Measurements from ENCODE around the gene CROCC2. TPM values are rescaled to one million over a fixed set of nuclear protein-coding genes. Genes with fewer than 3 reads are reported as not detected.

Gene CROCC2
- total RNA-seq, 2 experiments from 2014 or later = not detected

- no peak overlapping the region for H3K4me3 ChIP-seq (ENCODE audit: low read depth, low read length, poor library complexity, severe bottlenecking)
- no peak for DNase-seq (ENCODE audit: low spot score)
- ChIA-PET CTCF (ENCODE audit: unreplicated experiment) (no interaction called here), POLR2A (interaction anchor here (1.0 kb wide), 1 partner anchor 33 kb away, joined by 3 read pairs; no protein-coding TSS in a partner anchor)
- no peaks in the 10 kb centered on the region for H4K20me1 ChIP-seq (ENCODE audit: insufficient read depth, low read length)
- no peaks in the 10 kb centered on the region for H3K9me2 ChIP-seq (ENCODE audit: insufficient read depth, low read length)
- no peak overlapping the region for H3K27ac ChIP-seq (ENCODE audit: low read depth, low read length, poor library complexity, severe bottlenecking)
- H3K9me3 ChIP-seq (ENCODE audit: low read length) = no peaks in the 10 kb centered on the region
- H3K79me2 ChIP-seq (ENCODE audit: insufficient read depth, low read depth, low read length) = no peaks in the 10 kb centered on the region
- TF ChIP-seq EZH2phosphoT487 (IDR thresholded peaks at IDR 0.05; ENCODE audit: borderline replicate concordance, low read depth, low read length) (no peak), CTCF (conservative IDR thresholded peaks at IDR 0.05; ENCODE audit: low read length) (no peak)
- intact Hi-C loops (cut with micrococcal nuclease; ENCODE audit: unreplicated experiment) = no loop called here
- H2AFZ ChIP-seq (ENCODE audit: low read length) = no peak overlapping the region
- H3K4me1 ChIP-seq (ENCODE audit: insufficient read depth, low read length, poor library complexity, severe bottlenecking) = no peaks in the 10 kb centered on the region
- H3K36me3 ChIP-seq (ENCODE audit: insufficient read depth, low read length) = no peaks in the 10 kb centered on the region
- no peak overlapping the region for H3K4me2 ChIP-seq (ENCODE audit: low read length)
- no TSS peak for BruUV-seq (replicated peaks)
Observed at GRCh38 chr2:240936106-240936505, 30.0 kb downstream of the CROCC2 start.

GRCh38 chr2:240946046-240946445 is 39.9 kb downstream of the CROCC2 start:
- POLR2A ChIA-PET = no interaction called here
- no peak for TF ChIP-seq EZH2phosphoT487 (IDR thresholded peaks at IDR 0.05; ENCODE audit: borderline replicate concordance, low read depth, low read length)
- CTCF ChIA-PET (ENCODE audit: unreplicated experiment) = no interaction called here

GRCh38 chr2:240946654-240947053 is 40.5 kb downstream of the CROCC2 start:
- BruUV-seq (replicated peaks) = no TSS peak
- H3K9me3 ChIP-seq (ENCODE audit: low read length) = no peaks in the 10 kb centered on the region
- H4K20me1 ChIP-seq (ENCODE audit: insufficient read depth, low read length) = no peaks in the 10 kb centered on the region
- TF ChIP-seq EZH2phosphoT487 (IDR thresholded peaks at IDR 0.05; ENCODE audit: borderline replicate concordance, low read depth, low read length) = no peak
- TF ChIP-seq CTCF (conservative IDR thresholded peaks at IDR 0.05; ENCODE audit: low read length) = no peak
- POLR2A ChIA-PET = no interaction called here
- H2AFZ ChIP-seq (ENCODE audit: low read length) = no peak overlapping the region
- no peak overlapping the region for H3K27ac ChIP-seq (ENCODE audit: low read depth, low read length, poor library complexity, severe bottlenecking)
- no peaks in the 10 kb centered on the region for H3K36me3 ChIP-seq (ENCODE audit: insufficient read depth, low read length)
- intact Hi-C loops (cut with micrococcal nuclease; ENCODE audit: unreplicated experiment) = no loop called here
- H3K9me2 ChIP-seq (ENCODE audit: insufficient read depth, low read length) = no peaks in the 10 kb centered on the region
- no peaks in the 10 kb centered on the region for H3K79me2 ChIP-seq (ENCODE audit: insufficient read depth, low read depth, low read length)
- H3K4me3 ChIP-seq (ENCODE audit: low read depth, low read length, poor library complexity, severe bottlenecking) = no peak overlapping the region
- DNase-seq (ENCODE audit: low spot score) = no peak
- CTCF ChIA-PET (ENCODE audit: unreplicated experiment) = no interaction called here
- H3K4me1 ChIP-seq (ENCODE audit: insufficient read depth, low read length, poor library complexity, severe bottlenecking) = no peaks in the 10 kb centered on the region
- H3K4me2 ChIP-seq (ENCODE audit: low read length) = no peak overlapping the region

More at GRCh38 chr2:240946046-240946445, 39.9 kb downstream of the CROCC2 start:
- no peak overlapping the region for H2AFZ ChIP-seq (ENCODE audit: low read length)
- H3K36me3 ChIP-seq (ENCODE audit: insufficient read depth, low read length) = no peaks in the 10 kb centered on the region
- H3K9me3 ChIP-seq (ENCODE audit: low read length) = no peaks in the 10 kb centered on the region
- DNase-seq (ENCODE audit: low spot score) = no peak
- H3K79me2 ChIP-seq (ENCODE audit: insufficient read depth, low read depth, low read length) = no peaks in the 10 kb centered on the region
- no peaks in the 10 kb centered on the region for H3K4me1 ChIP-seq (ENCODE audit: insufficient read depth, low read length, poor library complexity, severe bottlenecking)
- H3K4me2 ChIP-seq (ENCODE audit: low read length) = no peak overlapping the region
- intact Hi-C loops (cut with micrococcal nuclease; ENCODE audit: unreplicated experiment) = no loop called here
- H4K20me1 ChIP-seq (ENCODE audit: insufficient read depth, low read length) = no peaks in the 10 kb centered on the region
- H3K9me2 ChIP-seq (ENCODE audit: insufficient read depth, low read length) = no peaks in the 10 kb centered on the region
- no TSS peak for BruUV-seq (replicated peaks)
- no peak overlapping the region for H3K27ac ChIP-seq (ENCODE audit: low read depth, low read length, poor library complexity, severe bottlenecking)
- H3K4me3 ChIP-seq (ENCODE audit: low read depth, low read length, poor library complexity, severe bottlenecking) = no peak overlapping the region
